Natural killer cell (primary cell): ENCODE measurements around the gene SLC6A4. TPM values are rescaled to one million over a fixed set of nuclear protein-coding genes. Genes with fewer than 3 reads are reported as not detected.

Experiments used
- ATAC-seq, 3 donors: fragments of 150-1000 bp in 2 of 3; fragments of 200-7000 bp in 1 of 3; cut with Tn5 transposase; 1 replicate in 1 of 3; 2 replicates in 2 of 3; pipeline ENCODE4 v1.10.0; 2021; ENCODE audit warnings: mild to moderate bottlenecking in 2 of 3, moderate library complexity in 2 of 3
- DNase-seq, 2 donors: peaks; one replicate each; pipeline versions ENCODE4 v3.0.0 to v3.0.0-alpha.2; 2013 to 2021; ENCODE audit warnings: mixed read lengths in 1 of 2
- H3K27ac ChIP-seq: one replicate; pipeline ENCODE4 v1.5.1; 2013; ENCODE audit warnings: mild to moderate bottlenecking, low read length
- H3K27me3 ChIP-seq: one replicate; pipeline ENCODE4 v1.6.1; 2013; ENCODE audit warnings: low read length; ENCODE audit not compliant: control insufficient read depth, insufficient read depth
- H3K36me3 ChIP-seq: one replicate; pipeline ENCODE4 v1.6.1; 2013; ENCODE audit warnings: low read length; ENCODE audit not compliant: control insufficient read depth, insufficient read depth
- H3K4me1 ChIP-seq: one replicate; pipeline ENCODE4 v1.6.1; 2013; ENCODE audit warnings: low read length; ENCODE audit not compliant: control insufficient read depth, insufficient read depth
- H3K4me3 ChIP-seq: one replicate; pipeline ENCODE4 v1.5.1; 2013; ENCODE audit warnings: low read length
- H3K9me3 ChIP-seq: one replicate; pipeline ENCODE4 v1.6.1; 2013; ENCODE audit warnings: low read length; ENCODE audit not compliant: control insufficient read depth, insufficient read depth
- H3K27ac Mint-ChIP-seq, 2 donors: one replicate each; pipeline ENCODE4 v1.8.0; 2022; ENCODE audit warnings: mild to moderate bottlenecking in 2 of 2, mixed read lengths in 2 of 2, moderate library complexity in 1 of 2
- H3K27me3 Mint-ChIP-seq, 2 donors: one replicate each; pipeline ENCODE4 v1.8.0; 2022; ENCODE audit warnings: low read depth in 2 of 2, mixed read lengths in 2 of 2
- H3K36me3 Mint-ChIP-seq: one replicate; pipeline ENCODE4 v1.8.0; 2022; ENCODE audit warnings: mixed read lengths
- H3K4me1 Mint-ChIP-seq, 2 donors: one replicate each; pipeline ENCODE4 v1.8.0; 2022; ENCODE audit warnings: mixed read lengths in 2 of 2
- H3K4me3 Mint-ChIP-seq: one replicate; pipeline ENCODE4 v1.8.0; 2022; ENCODE audit warnings: mild to moderate bottlenecking, moderate library complexity, mixed read lengths
- H3K9me3 Mint-ChIP-seq, 2 donors: one replicate each; pipeline ENCODE4 v1.8.0; 2022; ENCODE audit warnings: mixed read lengths in 2 of 2
- WGBS: methylation state at CpG from one replicate; pipeline ENCODE4 v1.1.7; 2013; ENCODE audit warnings: missing lambda C conversion rate; ENCODE audit not compliant: insufficient coverage; 5-methylcytosine and 5-hydroxymethylcytosine counted together
- intact Hi-C: fragments of 100-400 bp; cut with micrococcal nuclease; formaldehyde crosslinking; loops from one replicate; pipeline ENCODE4 v1.14.2; 2022
- total RNA-seq, 4 donors: library from RNA; stranded (reverse); fragments of 120-200 nt in 1 of 4; gene quantifications; one replicate each; pipeline versions ENCODE4 v1.2.3 to v1.2.4, GENCODE V29; 2013 to 2022
- TF ChIP-seq, protein P1 (sequence below): fragments of 200-600 bp; IDR thresholded peaks from one replicate; pipeline ENCODE4 v1.8.0; 2022; ENCODE audit warnings: antibody characterized with exemption

Gene SLC6A4
- total RNA-seq, 3 donors from 2014 or later (not counting 1 experiment from before 2014, with no cell fraction given), result 0.43 to 3.5 (median 0.58) TPM

DNA sequence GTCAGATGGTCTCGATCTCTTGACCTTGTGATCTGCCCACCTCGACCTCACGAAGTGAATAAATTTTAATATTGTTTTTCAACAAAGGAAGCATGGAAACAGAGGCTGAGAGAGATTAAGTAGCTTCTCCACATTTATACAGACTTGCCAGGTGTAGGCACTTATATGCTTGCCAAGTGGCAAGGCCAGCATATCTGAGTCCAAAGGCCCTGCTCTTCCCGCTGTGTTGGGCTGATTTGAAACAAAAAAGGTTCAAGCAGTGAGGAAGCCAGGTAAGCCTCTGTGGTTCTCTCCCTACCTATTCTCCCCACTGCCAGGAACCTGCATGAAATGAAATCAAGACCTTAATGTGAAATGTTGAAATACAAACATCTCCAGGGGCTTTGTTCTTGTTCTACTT is 7.5 kb upstream of the SLC6A4 start:
- Histone ChIP-seq H3K9me3 (no peaks in the 10 kb centered on the region), H3K27me3 (peaks cover 3% of the 10 kb centered on the region), H3K4me3 (no peak overlapping the region), H3K4me1 (peaks cover 13% of the 10 kb centered on the region), H3K36me3 (peaks cover 9% of the 10 kb centered on the region), H3K27ac (no peak overlapping the region)
- intact Hi-C loops, result no loop called here
- TF ChIP-seq, protein P1, sequence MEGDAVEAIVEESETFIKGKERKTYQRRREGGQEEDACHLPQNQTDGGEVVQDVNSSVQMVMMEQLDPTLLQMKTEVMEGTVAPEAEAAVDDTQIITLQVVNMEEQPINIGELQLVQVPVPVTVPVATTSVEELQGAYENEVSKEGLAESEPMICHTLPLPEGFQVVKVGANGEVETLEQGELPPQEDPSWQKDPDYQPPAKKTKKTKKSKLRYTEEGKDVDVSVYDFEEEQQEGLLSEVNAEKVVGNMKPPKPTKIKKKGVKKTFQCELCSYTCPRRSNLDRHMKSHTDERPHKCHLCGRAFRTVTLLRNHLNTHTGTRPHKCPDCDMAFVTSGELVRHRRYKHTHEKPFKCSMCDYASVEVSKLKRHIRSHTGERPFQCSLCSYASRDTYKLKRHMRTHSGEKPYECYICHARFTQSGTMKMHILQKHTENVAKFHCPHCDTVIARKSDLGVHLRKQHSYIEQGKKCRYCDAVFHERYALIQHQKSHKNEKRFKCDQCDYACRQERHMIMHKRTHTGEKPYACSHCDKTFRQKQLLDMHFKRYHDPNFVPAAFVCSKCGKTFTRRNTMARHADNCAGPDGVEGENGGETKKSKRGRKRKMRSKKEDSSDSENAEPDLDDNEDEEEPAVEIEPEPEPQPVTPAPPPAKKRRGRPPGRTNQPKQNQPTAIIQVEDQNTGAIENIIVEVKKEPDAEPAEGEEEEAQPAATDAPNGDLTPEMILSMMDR, result no peak
- Mint-ChIP-seq H3K4me1 (peaks cover 22 to 38% of the 10 kb centered on the region in 2 donors), H3K27me3 (peaks cover 0 to 3% of the 10 kb centered on the region in 2 donors), H3K4me3 (no peak overlapping the region), H3K36me3 (peaks cover 13% of the 10 kb centered on the region), H3K9me3 (no peaks in the 10 kb centered on the region), H3K27ac (no peak overlapping the region)
- no peak for ATAC-seq
- DNase-seq, result no peak
- 98% methylated on average over 4 of the region's 4 CpGs for WGBS

DNA sequence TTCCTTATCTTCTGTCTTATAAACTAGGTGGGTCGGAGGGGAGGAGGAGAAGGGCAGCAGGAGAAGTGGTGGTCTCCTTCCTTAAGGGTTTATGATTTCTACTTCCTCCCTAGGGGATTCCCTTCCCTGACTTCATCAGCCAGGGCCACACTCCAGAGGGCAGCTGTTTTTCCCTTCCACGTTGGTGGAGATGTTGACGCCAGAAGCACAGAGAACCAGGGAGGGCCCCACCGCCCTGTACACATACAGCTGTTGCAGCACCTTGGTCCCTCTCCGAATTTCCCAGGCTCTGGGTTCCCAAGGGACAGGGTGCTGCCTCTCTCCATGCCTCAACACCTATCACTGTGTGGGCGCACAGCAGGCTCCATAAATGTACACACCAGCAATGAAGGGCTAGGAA is 5.6 kb upstream of the SLC6A4 start:
- Mint-ChIP-seq H3K9me3 (no peaks in the 10 kb centered on the region), H3K36me3 (no peaks in the 10 kb centered on the region), H3K27ac (no peak overlapping the region), H3K27me3 (peaks cover 4 to 12% of the 10 kb centered on the region in 2 donors), H3K4me1 (peaks cover 12 to 39% of the 10 kb centered on the region in 2 donors), H3K4me3 (no peak overlapping the region)
- peaks cover 17% of the 10 kb centered on the region for H3K27me3 ChIP-seq
- no peak overlapping the region for H3K27ac ChIP-seq
- no peak overlapping the region for H3K4me3 ChIP-seq
- no peaks in the 10 kb centered on the region for H3K36me3 ChIP-seq
- intact Hi-C loops, result no loop called here
- ATAC-seq, result no peak
- no peaks in the 10 kb centered on the region for H3K9me3 ChIP-seq
- peaks cover 30% of the 10 kb centered on the region for H3K4me1 ChIP-seq
- DNase-seq, result no peak
- TF ChIP-seq, protein P1, result no peak
- WGBS, result 90% methylated on average over 5 of the region's 6 CpGs

DNA sequence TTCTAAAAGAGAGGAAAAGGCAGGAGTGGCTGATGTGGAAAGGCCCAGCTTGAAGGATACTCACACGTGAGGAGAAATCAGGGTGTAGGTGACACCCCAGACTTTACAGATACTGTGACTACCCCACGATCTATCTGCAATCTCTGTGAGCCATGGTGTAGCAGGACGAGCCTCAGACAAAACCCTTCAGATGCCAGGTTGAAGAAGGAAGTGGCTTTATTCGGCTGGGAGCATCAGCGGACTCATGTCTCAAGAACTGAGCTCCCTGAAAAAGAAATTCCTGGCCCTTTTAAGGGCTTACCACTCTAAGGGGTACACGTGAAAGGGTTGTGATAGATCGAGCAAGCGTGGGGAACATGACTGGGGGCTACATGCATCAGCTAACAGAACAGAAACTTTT is 4.7 kb upstream of the SLC6A4 start:
- Histone ChIP-seq H3K27ac (no peak overlapping the region), H3K9me3 (no peaks in the 10 kb centered on the region), H3K4me1 (peaks cover 36% of the 10 kb centered on the region), H3K4me3 (no peak overlapping the region), H3K27me3 (peaks cover 21% of the 10 kb centered on the region), H3K36me3 (no peaks in the 10 kb centered on the region)
- DNase-seq, result no peak
- H3K36me3 Mint-ChIP-seq, result no peaks in the 10 kb centered on the region
- TF ChIP-seq, protein P1, result no peak
- ATAC-seq, result no peak
- peaks cover 8 to 16% of the 10 kb centered on the region in 2 donors for H3K27me3 Mint-ChIP-seq
- WGBS, result 93% methylated on average over 8 of the region's 8 CpGs
- no peaks in the 10 kb centered on the region for H3K9me3 Mint-ChIP-seq
- H3K4me3 Mint-ChIP-seq, result no peak overlapping the region
- peaks cover 13 to 46% of the 10 kb centered on the region in 2 donors for H3K4me1 Mint-ChIP-seq
- intact Hi-C loops, result no loop called here
- peak overlapping the region in 1 of 2 donors; percentile 42 for H3K27ac Mint-ChIP-seq

DNA sequence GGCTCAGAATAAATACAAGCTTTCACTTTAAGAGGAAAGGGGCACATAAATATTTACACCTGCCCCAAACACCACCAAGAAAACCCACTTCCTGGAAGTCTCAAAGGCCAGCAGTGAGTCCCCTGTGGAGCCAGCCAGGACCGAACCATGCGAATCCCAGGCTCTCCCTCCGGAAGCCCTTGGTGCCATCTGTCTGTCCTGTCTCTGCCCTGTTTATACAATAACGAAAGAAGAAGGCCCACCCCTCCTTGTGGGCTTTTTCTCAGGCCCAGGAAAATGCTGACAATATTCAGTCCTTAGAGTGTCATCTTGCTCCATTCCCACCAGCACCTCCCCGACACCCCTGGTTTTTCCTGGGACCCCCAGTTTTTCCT is 3.6 kb upstream of the SLC6A4 start:
- H3K9me3 ChIP-seq, result no peaks in the 10 kb centered on the region
- H3K27ac ChIP-seq, result no peak overlapping the region
- peaks cover 19 to 26% of the 10 kb centered on the region in 2 donors for H3K27me3 Mint-ChIP-seq
- no peak for DNase-seq
- H3K9me3 Mint-ChIP-seq, result no peaks in the 10 kb centered on the region
- H3K27me3 ChIP-seq, result peaks cover 31% of the 10 kb centered on the region
- intact Hi-C loops, result loop anchor here (5.0 kb wide), 1 partner anchor 112 kb away; no protein-coding TSS in a partner anchor
- ATAC-seq, result no peak
- H3K4me3 Mint-ChIP-seq, result peak overlapping the region; percentile 64
- peaks cover 13 to 54% of the 10 kb centered on the region in 2 donors for H3K4me1 Mint-ChIP-seq
- H3K4me3 ChIP-seq, result no peak overlapping the region
- peak overlapping the region in 1 of 2 donors; percentile 42 for H3K27ac Mint-ChIP-seq
- no peaks in the 10 kb centered on the region for H3K36me3 Mint-ChIP-seq
- peaks cover 39% of the 10 kb centered on the region for H3K4me1 ChIP-seq
- 71% methylated on average over 5 of the region's 5 CpGs for WGBS
- TF ChIP-seq, protein P1, result no peak
- no peaks in the 10 kb centered on the region for H3K36me3 ChIP-seq
